GM12878 (cell line): ENCODE measurements around the gene ODAD4. TPM values are rescaled to one million over a fixed set of nuclear protein-coding genes. Genes with fewer than 3 reads are reported as not detected.

Experiments
- CREB1 ChIP-seq: IDR thresholded peaks from 2 replicates; pipeline ENCODE4 v1.6.1; 2012; ENCODE audit warnings: low read depth, mild to moderate bottlenecking, inconsistent platforms
- EP300 ChIP-seq, 2 experiments: fragments of 150-350 bp in 1 of 2; IDR thresholded peaks; 2 replicates each; pipeline ENCODE4 v1.6.1; 2011 to 2012; ENCODE audit warnings: low read depth in 2 of 2, low read length in 2 of 2, borderline replicate concordance in 1 of 2, improper control_type of control experiment in 1 of 2, inconsistent platforms in 1 of 2; ENCODE audit not compliant: control insufficient read depth in 1 of 2
- FOS ChIP-seq: IDR thresholded peaks from 3 replicates; pipeline ENCODE4 v1.6.1; 2011; ENCODE audit warnings: borderline replicate concordance; ENCODE audit not compliant: insufficient read length; ENCODE audit errors: extremely low read depth
- FOXK2 ChIP-seq: fragments of 450-650 bp; IDR thresholded peaks from 2 replicates; pipeline ENCODE4 v1.6.1; 2017; ENCODE audit warnings: mild to moderate bottlenecking, moderate library complexity
- HDAC2 ChIP-seq: fragments of 200-600 bp; sonication (generic); IDR thresholded peaks from 2 replicates; pipeline ENCODE4 v1.6.1; 2017
- HDGF ChIP-seq: fragments of 450-650 bp; IDR thresholded peaks from 2 replicates; pipeline ENCODE4 v1.6.1; 2016; ENCODE audit warnings: antibody characterized with exemption
- HSF1 ChIP-seq: fragments of 150-350 bp; IDR thresholded peaks from 2 replicates; pipeline ENCODE4 v1.6.1; 2014; ENCODE audit warnings: mild to moderate bottlenecking, low read depth, low read length
- IKZF2 ChIP-seq, 2 experiments: fragments of 450-650 bp; IDR thresholded peaks; 2 replicates each; pipeline ENCODE4 v1.6.1; 2017; ENCODE audit warnings: mild to moderate bottlenecking in 2 of 2, moderate library complexity in 2 of 2
- LARP7 ChIP-seq: fragments of 450-650 bp; IDR thresholded peaks from 2 replicates; pipeline ENCODE4 v1.6.1; 2017; ENCODE audit warnings: mild to moderate bottlenecking
- MEF2B ChIP-seq: fragments of 450-650 bp; IDR thresholded peaks from 2 replicates; pipeline ENCODE4 v1.6.1; 2018; ENCODE audit warnings: mild to moderate bottlenecking, moderate library complexity; ENCODE audit not compliant: partially characterized antibody, poor library complexity, severe bottlenecking
- MLLT1 ChIP-seq: fragments of 450-650 bp; IDR thresholded peaks from 2 replicates; pipeline ENCODE4 v1.6.1; 2016; ENCODE audit warnings: mild to moderate bottlenecking
- MYC ChIP-seq: IDR thresholded peaks from 2 replicates; pipeline ENCODE4 v1.6.1; 2011; ENCODE audit warnings: mild to moderate bottlenecking, low read length, moderate library complexity, inconsistent platforms; ENCODE audit not compliant: insufficient read depth, insufficient replicate concordance, insufficient read length, severe bottlenecking
- POLR2AphosphoS2 ChIP-seq: IDR thresholded peaks from 2 replicates; pipeline ENCODE4 v1.6.1; 2011; ENCODE audit warnings: low read depth, mild to moderate bottlenecking, low read length, improper control_type of control experiment, moderate library complexity
- RELB ChIP-seq: fragments of 450-650 bp; IDR thresholded peaks from 2 replicates; pipeline ENCODE4 v1.6.1; 2017; ENCODE audit warnings: low read depth, mild to moderate bottlenecking, moderate library complexity
- RFX5 ChIP-seq: IDR thresholded peaks from 2 replicates; pipeline ENCODE4 v1.6.1; 2011; ENCODE audit warnings: low read depth, low read length, improper control_type of control experiment
- SMAD5 ChIP-seq: IDR thresholded peaks from 2 replicates; pipeline ENCODE4 v1.6.1; 2016; ENCODE audit warnings: antibody characterized with exemption, low read depth
- ZBTB40 ChIP-seq: fragments of 450-650 bp; IDR thresholded peaks from 2 replicates; pipeline ENCODE4 v1.6.1; 2016; ENCODE audit warnings: mild to moderate bottlenecking, moderate library complexity, borderline replicate concordance
- ZNF217 ChIP-seq: fragments of 450-650 bp; IDR thresholded peaks from 2 replicates; pipeline ENCODE4 v1.6.1; 2017; ENCODE audit warnings: antibody characterized with exemption, mild to moderate bottlenecking
- polyA plus RNA-seq, 11 experiments: library from polyadenylated mRNA; depleted of rRNA in 4 of 11; unstranded in 6 of 11; stranded (reverse) in 5 of 11; fragments of >200 nt; fragmentation: Nextera tagmentation in 4 of 11; fragmentation: Illumina TruSeq in 1 of 11; extraction: Ambion mirVana in 4 of 11; extraction: Trizol in 1 of 11; gene quantifications; 1 replicate in 1 of 11; 2 replicates in 10 of 11; pipeline versions ENCODE4 v1.2.1 to v1.2.3, GENCODE V29; 2011 to 2016; ENCODE audit warnings: inconsistent platforms in 2 of 11, missing spikeins in 2 of 11, low read depth in 1 of 11
- total RNA-seq, 4 experiments: library from RNA; depleted of rRNA in 3 of 4; stranded (reverse); fragments of >200 nt in 3 of 4; fragmentation: Illumina TruSeq in 1 of 4; extraction: Trizol in 1 of 4; gene quantifications; 2 replicates each; pipeline versions ENCODE4 v1.2.1 to v1.2.3, GENCODE V29; 2013 to 2021

ODAD4 gene
- total and polyA plus RNA-seq, 10 of the 15 experiments (the other 5 are each of a cell fraction or from before 2014, with no cell fraction given), result 0.10 to 0.73 (median 0.35) TPM

GRCh38 chr17:41930009-41930832 lies at the start of gene ODAD4 (continued):
- TF ChIP-seq EP300 (IDR thresholded peaks at IDR 0.05; ENCODE audit: borderline replicate concordance in 1 of 2, control insufficient read depth in 1 of 2, low read depth in 2 of 2, low read length in 2 of 2), result no peak
- peak; percentile 65; the same call in 1 of the 2 replicates for TF ChIP-seq ZNF217
- TF ChIP-seq ZBTB40, result peak; percentile 73; the same call in 1 of the 2 replicates
- TF ChIP-seq RFX5, result no peak
- TF ChIP-seq MEF2B, result no peak
- TF ChIP-seq SMAD5, result peak; percentile 68; the same call in 1 of the 2 replicates
- no peak for TF ChIP-seq MYC
- TF ChIP-seq HDGF, result no peak; the same call in 1 of the 2 replicates
- peak; percentile 92; the same call in 1 of the 2 replicates for TF ChIP-seq POLR2AphosphoS2
- TF ChIP-seq FOS, result no peak
- TF ChIP-seq RELB, result 0 out of 2 replicates have a peak, but pooled peaks have one; percentile 54
- peak; percentile 65 for TF ChIP-seq MLLT1
- peak; percentile 58; the same call in 1 of the 2 replicates for TF ChIP-seq CREB1
- TF ChIP-seq HDAC2, result no peak
- TF ChIP-seq LARP7, result no peak
- TF ChIP-seq IKZF2 (IDR thresholded peaks at IDR 0.05), result peak; percentile 60 to 64; a peak in 3 of 4 replicates
- no peak for TF ChIP-seq HSF1
- no peak for TF ChIP-seq FOXK2
